MM.1S (cell line): ENCODE results near the gene KIAA0040.

Experiments
- CTCF ChIP-seq: fragments of 300-600 bp; sonication (generic); IDR thresholded peaks from 2 replicates; pipeline ENCODE4 v1.5.1; 2016; ENCODE audit warnings: antibody characterized with exemption, low read length, mixed read lengths
- EZH2 ChIP-seq: fragments of 300-600 bp; sonication (generic); optimal IDR thresholded peaks from 2 replicates; pipeline ENCODE3; 2017; ENCODE audit warnings: low read depth, mild to moderate bottlenecking, antibody characterized with exemption, low read length, mixed read lengths
- EZH2phosphoT487 ChIP-seq: fragments of 300-600 bp; sonication (generic); IDR thresholded peaks from 2 replicates; pipeline ENCODE4 v1.6.1; 2018; ENCODE audit warnings: antibody characterized with exemption, low read length

GRCh38 chr1:175134500-175134899, 58.1 kb downstream of the KIAA0040 start:
- TF ChIP-seq CTCF (no peak), EZH2 (no peak), EZH2phosphoT487 (no peak)
